A204.1 (cell line): ENCODE results near the gene CARD19.

Experiments used
- FAIRE-seq: peaks from 2 replicates; lab custom pipeline; 2012; peaks lifted over from hg19 to GRCh38; lab: Jason Lieb, UNC

CARD19 gene

DNA sequence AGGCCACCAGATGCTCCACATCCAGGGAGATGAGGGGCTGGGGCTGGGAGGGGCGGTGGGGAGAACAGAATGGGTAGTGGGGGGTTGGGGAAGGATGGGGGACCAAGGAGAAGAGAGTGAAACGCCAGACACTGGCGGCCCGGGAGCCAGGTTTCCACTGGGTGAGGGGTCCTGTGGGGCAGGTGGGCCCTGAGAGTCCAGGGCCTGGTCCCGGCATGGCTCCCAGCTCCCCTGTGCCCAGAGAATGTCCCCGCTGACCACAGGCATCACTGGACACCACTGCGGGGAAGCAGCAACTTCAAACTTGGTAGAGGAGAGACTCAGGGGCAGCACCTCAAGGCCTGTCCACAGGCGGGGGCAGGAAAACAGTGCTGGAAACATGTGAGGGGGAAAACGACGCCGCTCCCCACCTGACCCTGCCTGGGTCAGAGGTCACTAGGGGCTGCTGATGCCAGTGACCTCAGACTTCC is 24.9 kb downstream of the CARD19 start:
- FAIRE-seq, result no peak

DNA sequence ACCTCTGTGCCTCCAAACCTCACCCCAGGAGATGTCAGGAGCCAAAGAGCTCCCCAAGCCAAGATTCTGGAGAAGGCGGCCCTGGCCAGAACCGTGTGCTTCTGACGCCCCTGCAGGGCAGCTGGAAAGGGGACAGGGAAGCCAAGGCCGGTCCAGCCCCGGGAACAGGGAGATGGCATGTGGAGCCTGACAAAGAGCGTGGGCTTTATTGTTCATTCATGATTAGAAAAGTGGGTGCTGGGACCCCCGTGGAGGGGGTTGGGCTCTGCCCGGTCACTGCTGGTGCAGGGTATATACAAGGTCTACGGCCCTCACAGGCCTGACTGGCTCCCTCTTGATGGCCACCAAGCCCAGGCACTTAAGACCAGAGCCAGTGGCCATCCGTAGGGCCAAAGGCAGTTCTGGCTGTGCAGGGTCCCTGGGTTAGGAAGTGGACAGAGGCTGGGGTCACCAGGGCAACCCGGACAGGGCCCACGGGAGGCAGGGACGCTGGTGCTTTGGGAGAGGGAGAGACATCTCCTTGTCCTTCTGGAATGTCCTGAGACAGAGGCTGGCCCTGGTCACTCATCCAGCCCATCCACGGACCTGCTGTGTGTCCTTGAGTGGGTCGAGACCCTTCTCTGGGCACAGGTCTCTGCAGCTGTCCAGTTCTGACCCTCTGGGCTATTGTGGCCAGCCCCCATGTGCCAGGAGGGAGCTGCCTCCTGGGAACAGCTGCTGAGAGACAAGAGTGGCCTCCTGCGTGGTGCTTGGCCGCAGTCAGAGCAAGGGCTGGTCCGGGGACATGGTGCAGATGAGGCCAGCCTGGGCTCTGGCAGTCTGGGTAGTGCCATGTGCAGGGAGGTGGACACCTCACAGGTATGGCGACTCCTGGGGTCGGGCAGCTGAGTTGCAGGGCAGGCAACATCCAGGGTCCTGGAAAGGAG is 25.6 kb downstream of the CARD19 start:
- no peak for FAIRE-seq

DNA sequence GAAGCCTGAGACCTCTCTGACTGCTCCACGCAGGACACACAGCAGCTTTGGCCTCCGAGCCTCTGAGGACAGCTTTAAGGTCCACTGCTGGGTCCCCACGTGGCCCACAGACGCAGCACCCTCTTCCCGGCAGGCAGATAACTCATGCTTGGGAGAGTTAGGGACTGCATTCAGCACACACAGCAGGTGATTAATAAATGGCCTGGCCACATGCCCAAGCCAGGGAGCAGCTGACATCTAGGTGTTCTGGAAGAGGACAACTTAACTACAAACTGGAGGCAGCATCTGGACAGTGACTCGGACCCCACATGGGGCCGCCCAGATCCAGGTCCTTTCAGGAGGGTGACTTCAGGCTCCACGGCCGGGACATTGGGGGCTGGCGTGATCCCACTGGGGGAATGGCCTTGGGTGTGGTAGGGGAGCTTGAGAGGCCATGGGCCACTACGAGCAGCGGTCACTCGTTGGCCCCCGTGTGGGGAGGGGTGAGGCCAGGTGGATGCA is 26.8 kb downstream of the CARD19 start:
- FAIRE-seq, result no peak

DNA sequence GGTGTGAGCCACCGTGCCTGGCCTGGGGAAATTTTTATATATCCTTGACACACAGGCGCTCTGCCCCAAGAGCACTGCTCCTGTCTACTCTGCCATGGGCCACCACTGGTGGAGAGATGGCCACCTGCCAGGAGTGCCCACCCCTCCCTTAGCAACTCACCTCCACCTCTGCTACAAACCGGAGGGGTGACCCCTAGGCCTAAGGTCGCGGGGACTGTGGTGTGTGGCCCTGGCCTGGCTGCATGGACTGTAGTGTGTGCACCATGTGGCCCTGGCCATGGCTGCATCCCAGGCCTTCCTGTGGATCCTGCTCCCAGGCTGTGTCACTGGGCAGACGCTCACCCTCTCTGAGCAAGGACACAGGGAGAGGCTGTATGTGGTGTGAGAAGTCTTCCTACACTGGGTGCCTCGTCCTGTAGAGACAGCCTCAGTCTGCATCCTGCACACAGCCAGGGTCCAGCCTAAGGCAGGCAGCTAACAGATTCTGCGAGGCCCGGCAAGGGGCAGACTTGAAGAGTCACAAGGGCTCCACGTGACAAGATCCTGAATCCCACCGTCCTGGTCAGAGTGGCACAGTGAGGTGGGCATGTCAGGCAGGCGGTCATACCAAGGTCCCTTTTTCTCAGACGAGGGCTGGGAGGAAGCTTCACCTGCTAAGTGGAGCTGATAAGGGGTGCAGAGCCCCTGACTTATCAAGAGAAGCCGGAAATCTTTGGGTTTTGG is 27.7 kb downstream of the CARD19 start:
- FAIRE-seq, result no peak

DNA sequence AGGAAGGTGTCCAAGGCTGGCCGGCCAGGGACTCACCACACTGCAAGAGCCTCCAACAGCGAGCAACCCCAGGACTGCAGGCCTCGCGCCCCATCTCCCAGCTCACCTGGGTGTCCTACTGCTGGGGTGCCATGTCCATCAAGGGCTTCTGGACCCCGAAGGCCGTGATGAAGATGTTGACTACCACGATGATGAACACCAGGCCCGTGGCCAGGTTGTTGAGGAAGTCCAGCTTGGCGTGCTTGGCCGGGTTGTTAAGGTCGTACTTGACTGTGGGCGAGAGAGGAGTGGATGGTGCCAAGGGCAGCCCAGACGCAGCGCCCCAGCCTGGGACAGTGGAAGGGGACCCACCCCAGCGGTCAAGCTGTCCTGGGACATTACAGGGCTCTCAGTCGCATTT is 28.8 kb downstream of the CARD19 start:
- FAIRE-seq, result no peak

DNA sequence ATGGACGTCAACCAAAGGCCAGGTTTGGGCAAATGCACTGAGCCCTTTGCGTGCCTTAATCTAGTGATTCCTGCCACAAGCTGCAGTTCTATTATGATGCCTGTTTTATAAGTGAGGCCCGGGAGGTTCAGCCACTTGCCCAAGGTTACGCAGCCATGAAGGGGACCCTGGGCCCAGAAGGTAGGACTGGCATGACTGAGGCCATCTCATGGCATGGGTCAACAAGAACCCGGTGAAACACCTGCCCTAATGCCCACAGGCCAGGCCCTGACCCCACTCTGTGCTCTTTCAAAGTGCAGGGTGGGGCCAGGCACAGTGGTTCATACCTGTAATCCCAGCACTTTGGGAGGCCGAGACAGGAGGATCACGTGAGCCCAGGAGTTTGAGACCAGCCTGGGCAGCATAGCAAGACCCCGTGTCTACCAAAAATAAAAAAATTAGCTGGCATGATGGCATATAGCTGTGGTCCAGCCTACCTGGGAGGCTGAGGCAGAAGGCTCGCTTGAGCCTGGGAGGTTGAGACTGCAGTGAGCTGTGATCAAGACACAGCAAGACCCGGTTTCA is 29.4 kb downstream of the CARD19 start:
- FAIRE-seq, result no peak

DNA sequence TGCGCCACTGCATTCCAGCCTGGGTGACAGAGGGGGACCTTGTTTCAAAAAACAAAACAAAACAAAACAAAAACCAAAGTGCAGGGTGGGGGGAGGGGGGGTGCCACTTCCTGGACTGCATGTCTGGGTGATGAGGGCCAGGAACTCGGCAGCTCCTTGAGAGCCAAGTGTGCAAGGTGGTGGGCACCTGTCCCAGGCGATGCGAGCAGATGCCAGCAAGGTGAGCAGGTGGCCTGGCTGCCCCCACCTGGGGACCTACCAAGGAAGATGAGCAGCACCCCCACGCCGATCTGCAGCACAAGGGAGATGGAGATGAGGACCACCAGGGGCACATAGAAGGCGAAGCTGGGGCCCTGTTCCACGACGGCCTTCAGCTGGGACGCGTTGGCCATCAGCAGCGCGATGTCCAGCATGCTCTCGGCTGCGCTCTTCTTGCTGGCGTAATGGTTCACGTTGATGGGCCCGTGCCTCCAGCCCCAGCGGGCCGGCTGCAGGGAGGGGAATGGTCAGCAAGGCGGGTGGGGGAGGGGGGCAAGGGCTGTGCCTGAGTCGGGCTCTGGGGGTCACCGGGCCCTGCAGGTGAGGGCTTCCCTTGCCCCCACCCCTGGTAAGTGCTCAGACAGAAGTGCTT is 30.2 kb downstream of the CARD19 start:
- no peak for FAIRE-seq

DNA sequence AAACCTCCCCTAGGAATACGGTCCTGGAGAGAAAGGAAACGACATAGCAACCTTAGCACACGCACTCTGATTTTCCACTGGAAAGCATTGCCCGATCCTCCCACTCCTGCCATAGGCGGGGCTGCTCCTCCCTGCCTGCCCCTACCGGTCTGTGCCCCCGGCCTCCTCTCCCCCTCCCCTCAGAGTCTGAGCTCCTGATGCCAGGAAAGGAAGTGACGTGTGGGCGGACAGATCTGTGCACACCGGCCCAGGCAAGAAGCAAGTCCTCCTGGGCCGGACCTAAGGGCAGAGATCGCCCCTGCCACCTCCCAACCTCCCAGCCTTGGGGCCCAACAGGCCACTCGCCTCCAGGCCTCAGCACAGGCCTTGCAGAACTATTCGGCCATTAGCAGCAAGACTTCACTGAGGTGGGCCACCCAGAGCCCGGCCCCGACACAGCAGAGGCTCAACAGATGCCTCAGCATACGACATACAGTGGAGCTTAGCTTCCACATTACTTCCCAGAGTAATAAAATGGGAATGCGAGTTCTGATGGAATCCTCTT is 30.9 kb downstream of the CARD19 start:
- FAIRE-seq, result no peak

DNA sequence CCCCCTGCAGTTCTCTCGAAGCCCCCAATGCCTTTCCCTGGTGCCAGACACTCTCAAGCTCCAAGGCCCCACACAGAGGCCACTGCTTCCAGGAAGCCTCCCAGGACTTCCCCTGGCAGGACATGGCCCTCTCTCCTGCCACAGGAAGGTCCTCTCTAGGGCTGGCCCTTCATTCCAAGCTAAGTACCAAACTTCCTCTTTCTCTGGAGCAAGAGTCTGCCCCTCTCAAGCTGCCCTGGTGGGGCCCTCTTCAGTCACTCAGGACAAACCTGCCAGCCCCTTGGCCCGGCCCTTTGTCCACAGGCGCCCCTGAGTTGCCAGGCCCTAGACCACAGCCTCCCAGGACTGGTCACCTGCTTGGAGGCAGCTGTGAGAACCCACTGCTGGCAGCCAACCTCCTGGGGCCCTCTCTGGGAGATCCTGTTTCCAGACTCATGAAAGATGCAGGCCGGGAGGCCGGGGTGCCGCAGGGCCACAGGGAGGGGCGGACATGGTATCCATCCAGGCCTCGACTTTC is 31.4 kb downstream of the CARD19 start:
- FAIRE-seq, result no peak

DNA sequence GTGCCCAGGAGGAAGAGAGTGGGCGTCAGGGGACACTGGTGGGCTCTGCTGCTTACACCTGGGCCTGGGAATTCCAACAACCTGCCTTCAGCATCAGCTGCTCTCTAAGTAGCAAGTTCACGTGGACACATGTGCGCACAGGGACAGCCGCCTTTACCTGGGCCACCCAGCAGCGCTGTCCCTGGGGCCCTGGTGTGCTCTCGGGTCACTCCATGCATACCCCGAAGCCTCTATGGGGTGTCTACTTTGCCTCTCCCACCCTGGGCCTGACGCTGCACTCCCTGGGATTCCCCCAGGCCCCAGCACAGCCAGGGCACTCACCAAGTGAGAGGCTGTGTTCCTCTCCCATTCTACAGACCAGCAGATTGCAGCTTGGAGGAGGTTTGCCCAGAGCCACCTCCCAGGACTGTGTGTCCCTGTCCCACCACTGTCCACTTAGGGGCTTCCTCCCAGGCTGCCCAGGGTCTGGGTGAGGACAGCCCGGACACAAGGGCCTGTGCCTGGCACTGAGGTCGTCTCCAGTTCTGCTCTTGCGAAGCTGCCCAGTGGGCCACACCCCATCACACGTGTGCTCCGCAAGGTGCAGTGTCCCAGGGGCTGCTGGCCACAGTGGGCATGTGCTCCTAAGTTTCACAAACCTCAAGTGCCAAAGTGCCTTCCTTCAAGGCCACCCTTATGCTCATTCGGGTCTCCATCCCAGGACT is 32.1 kb downstream of the CARD19 start:
- no peak for FAIRE-seq

DNA sequence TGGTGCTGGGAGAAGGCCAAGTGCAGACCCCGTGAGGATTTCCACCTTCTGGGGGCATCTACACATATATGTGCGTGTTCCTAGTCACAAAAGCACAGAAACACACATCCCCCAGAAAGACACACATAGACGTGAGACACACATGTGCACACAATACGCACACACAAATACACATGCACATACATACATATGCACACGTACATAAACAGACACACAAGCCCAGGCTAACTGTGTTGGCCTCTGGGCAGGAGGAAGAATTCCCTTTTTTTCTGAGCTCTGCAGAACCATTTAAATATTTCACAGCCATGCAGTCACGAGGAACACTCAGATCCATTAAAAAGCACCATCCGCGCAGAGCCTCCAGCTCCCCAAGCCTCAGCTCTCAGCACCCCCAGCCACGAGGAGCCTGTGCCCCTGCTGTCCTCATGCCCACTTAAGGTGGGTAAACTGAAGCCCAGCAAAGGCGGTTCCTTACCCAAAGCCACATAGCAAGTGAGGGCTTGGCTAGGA is 32.8 kb downstream of the CARD19 start:
- no peak for FAIRE-seq

DNA sequence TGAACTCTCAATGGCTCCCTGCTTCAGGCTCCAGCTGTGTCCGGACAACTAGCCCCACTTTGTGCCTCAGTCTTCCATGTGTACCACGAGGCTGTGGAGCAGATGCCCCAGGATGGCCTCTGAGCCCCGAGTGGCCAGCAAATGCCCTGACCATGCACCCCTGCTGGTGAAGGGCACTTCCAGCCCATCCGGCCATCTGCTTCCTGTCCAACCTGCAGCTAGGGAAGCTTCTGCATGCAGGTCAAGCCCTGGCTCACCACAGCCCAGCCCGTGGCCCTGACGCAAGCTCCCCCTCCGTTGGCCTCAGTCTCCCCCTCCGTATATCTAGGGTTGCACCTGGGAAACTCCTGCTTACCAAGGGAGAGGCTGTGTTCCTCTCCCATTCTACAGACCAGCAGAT is 33.3 kb downstream of the CARD19 start:
- no peak for FAIRE-seq

DNA sequence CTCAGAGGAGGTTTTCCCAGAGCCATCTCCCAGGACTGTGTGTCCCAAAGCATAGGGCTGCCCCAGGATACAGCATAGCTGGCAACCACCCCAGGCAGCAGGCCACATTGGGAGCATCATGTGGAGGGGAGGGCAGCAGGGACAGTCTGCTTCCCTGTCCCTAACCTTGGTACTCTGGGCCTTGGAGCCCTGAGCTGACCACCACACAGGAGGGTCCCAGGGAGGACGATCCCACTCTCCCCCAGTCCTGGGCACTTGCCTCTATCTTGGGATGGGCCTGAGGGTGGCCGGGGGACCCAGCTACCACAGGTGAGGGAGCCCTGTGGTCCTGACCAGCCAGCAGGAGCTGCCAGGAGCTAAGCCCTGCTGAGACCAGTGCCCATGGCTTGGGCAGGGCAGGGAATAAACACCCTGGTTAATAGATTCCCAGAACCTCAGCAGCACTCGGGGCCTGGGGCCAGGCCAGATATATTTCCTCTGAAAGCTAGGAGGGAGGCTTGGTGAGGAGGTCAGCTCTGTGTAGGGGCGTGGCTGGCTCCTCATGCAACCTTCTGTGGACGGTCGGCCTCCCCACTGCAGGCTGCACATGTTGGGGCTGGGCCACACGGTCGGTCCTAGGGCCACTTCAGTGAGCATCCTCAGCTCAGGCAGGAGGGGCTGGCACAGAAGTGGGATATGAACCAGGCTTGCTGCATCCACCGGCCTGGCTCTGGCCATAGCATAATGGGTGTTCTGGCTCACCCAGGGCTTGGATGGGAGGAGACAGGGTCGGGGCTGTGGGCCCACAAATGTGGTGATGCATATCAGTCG is 33.9 kb downstream of the CARD19 start:
- FAIRE-seq, result no peak

DNA sequence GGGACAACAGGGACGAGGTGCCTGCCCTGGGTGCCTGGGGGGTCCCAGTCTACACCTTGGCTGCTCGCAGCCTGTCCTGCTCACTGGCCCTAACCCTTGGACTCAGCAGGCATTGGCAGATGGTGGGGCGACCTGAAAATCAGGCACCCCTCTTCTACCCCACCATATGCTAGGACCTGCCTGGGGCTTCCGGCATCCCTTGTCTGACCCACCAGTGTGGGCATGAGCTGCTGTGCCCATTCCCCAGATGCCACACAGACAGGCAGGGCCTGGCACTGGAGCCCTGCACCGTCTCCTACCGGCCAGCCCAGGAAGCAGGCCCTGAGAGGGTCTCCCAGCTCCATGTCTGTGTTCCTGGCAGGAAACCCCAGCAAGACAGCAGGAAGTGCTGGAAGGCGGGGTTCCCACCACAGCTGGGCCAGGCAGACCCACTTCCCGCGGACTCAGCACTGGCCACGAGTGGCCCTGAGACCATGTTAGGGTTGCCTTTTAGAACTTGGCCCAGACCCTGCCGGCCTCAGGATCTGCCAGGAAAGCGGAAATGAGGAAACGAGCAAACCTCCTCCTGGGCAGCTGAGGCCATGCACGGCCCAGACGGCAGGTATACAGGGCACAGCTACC is 35.0 kb downstream of the CARD19 start:
- FAIRE-seq, result no peak

DNA sequence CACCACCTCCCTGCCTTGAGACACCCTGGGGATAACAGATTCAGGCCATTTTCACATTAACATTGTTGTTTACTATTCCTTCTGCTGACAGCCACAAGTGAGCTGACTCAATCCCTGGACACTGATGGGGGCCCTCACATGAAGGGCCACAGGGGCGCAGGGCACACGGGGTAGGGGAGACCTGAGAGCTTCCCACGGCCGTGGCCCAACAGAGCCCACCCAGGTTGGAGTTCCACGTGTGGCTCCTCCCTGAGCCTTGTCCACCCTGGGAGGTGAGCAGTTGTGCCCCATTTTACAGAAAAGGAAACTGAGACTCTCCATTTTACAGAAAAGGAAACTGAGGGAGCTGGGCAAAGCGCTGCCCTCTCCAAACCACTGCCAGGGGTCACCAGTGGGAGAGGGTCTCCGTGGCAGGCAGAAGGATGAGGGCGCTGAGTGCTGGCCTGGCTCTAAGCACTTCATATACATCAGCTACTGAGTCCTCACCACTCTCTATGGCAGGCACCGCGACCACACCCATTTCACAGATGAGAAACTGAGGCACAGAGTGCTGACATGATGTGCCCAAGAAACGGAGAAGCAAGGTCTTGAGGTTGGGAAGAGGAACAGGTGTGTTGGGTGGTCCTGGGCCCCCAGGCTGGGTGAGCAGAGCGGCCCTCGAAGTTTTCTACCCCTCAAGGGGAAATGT is 35.7 kb downstream of the CARD19 start:
- FAIRE-seq, result no peak

DNA sequence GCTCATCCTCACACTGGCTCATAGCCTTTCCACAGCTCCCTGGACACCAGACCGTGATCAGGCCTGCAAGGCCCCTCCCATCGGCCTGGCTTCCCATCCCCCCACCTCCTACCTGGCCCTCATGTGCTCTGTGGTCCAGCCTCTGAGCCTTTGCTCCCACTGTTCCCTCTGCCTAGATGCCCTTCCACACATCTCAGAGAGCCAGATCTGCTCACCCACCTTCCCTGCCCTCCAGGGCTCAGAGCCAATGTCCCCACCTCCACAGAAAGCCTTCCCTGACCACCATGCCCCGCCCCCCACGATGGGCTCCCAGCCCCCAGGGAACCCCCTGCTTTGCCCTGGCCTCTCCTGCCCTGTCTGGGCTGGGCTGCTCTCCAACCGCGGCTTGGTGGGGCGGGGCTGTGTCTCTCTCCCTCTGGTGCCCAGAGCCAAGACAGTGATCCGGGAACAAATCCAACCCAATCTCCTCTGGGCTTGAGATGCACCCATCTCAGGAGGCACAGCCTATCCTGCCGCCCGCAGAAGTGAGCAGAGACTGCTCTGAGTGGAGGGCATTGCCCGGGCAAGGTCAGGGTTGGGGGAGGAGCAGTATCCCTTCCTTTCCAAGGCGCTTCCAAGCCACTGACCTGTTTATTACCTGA is 36.4 kb downstream of the CARD19 start:
- FAIRE-seq, result no peak

DNA sequence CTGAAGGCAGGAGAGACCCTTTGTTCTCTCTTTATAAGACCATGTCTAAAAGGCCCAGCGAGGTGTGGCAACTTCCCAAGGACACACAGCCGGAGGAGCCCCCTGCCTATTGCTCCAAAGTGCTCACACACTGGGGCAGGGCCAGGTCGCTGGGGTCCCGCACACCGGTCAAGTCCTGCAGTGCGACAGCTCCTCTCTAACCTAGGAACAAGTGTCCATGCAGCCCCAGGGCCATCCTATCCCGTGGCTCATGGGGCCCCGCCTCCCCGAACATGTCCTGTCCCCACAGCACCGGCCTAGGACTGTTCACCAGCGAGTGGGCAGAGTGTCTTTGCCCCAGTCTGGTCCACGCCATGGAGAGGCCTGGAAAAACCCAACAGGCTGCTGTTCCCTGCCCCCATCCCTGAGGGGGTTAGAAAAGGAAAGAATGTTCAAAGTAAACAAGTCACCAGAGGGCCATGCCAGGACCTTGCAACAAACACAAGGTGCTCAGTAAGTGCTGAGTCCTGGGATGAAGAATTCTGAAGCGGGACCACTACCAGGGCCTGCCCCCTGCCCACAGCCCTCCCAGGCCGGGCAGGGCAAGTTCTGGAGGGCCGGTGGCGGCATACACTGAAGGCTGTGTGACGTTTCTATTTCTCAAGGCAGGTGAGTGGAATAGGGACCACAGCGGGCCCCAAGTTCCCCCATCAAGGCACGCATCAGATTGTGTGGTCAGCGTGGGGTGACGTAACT is 37.1 kb downstream of the CARD19 start:
- FAIRE-seq, result no peak

DNA sequence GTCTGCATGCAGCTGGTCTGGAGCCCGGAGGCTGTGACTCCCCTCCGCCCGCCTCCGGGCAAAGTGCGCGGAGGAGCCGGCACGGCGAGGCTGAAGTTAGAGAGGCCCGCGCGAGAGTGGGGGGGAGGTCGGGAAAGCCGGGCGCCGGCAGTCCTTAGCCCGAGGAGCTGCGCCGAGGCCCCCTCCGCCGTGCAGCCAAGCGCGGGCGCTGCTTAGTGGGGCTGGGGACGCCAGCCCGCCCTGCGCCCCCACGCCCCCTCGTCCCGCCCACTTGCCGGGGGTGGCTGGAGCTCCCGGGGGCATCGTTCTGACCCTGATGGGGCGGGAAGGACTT is 37.6 kb downstream of the CARD19 start:
- FAIRE-seq, result no peak
